Fibroblast of lung (primary cell): ENCODE measurements around the gene ZNF789. TPM values are rescaled to one million over a fixed set of nuclear protein-coding genes. Genes with fewer than 3 reads are reported as not detected.

Source experiments
- DNase-seq, 2 donors: peaks; one replicate each; pipeline versions ENCODE4 v3.0.0 to v3.0.0-alpha.2; 2010; ENCODE audit warnings: low read depth in 2 of 2
- H2AFZ ChIP-seq: 2 replicates; pipeline ENCODE4 v1.5.1; 2012; ENCODE audit warnings: low read length, control low read depth, inconsistent platforms
- H3K27ac ChIP-seq: 2 replicates; pipeline ENCODE4 v1.5.1; 2011; ENCODE audit warnings: low read length, control low read depth; ENCODE audit not compliant: insufficient read depth
- H3K27me3 ChIP-seq: 2 replicates; pipeline ENCODE4 v1.5.1; 2011; ENCODE audit warnings: mild to moderate bottlenecking, low read length; ENCODE audit not compliant: control insufficient read depth, insufficient read depth
- H3K36me3 ChIP-seq: 2 replicates; pipeline ENCODE4 v1.5.1; 2011; ENCODE audit warnings: low read length; ENCODE audit not compliant: control insufficient read depth, insufficient read depth
- H3K4me1 ChIP-seq: 2 replicates; pipeline ENCODE4 v1.5.1; 2011; ENCODE audit warnings: low read length; ENCODE audit not compliant: control insufficient read depth, insufficient read depth; ENCODE audit errors: extremely low read depth
- H3K4me2 ChIP-seq: 2 replicates; pipeline ENCODE4 v1.5.1; 2011; ENCODE audit warnings: low read length, control low read depth; ENCODE audit not compliant: insufficient read depth; ENCODE audit errors: extremely low read depth
- H3K4me3 ChIP-seq, 4 experiments: fragments of 200-600 bp in 1 of 4; sonication (generic) in 1 of 4; replicated peaks in 1 of 4; 2 replicates each; pipeline ENCODE4 v1.5.1; 2011 to 2016; ENCODE audit warnings: low read length in 4 of 4, low read depth in 3 of 4, mild to moderate bottlenecking in 3 of 4, control low read depth in 2 of 4, inconsistent platforms in 1 of 4, mixed read lengths in 1 of 4; ENCODE audit not compliant: insufficient read depth in 1 of 4; ENCODE audit errors: control extremely low read depth in 1 of 4
- H3K79me2 ChIP-seq: 2 replicates; pipeline ENCODE4 v1.5.1; 2012; ENCODE audit warnings: mild to moderate bottlenecking, low read length, inconsistent platforms; ENCODE audit not compliant: control insufficient read depth, insufficient read depth
- H3K9ac ChIP-seq: 2 replicates; pipeline ENCODE4 v1.5.1; 2011; ENCODE audit warnings: mild to moderate bottlenecking, low read length, control low read depth; ENCODE audit not compliant: insufficient read depth
- H3K9me3 ChIP-seq: 2 replicates; pipeline ENCODE4 v1.5.1; 2012; ENCODE audit warnings: low read depth, low read length; ENCODE audit not compliant: control insufficient read depth, insufficient read depth
- H4K20me1 ChIP-seq: 2 replicates; pipeline ENCODE4 v1.5.1; 2011; ENCODE audit warnings: low read length; ENCODE audit not compliant: control insufficient read depth, insufficient read depth; ENCODE audit errors: extremely low read depth
- CTCF ChIP-seq, 2 donors: IDR thresholded peaks in 1 of 2; conservative IDR thresholded peaks in 1 of 2; 1 replicate in 1 of 2; 2 replicates in 1 of 2; pipeline ENCODE4 v1.5.1; 2011 to 2012; ENCODE audit warnings: low read length in 2 of 2, control low read depth in 1 of 2, inconsistent platforms in 1 of 2, low read depth in 1 of 2, mild to moderate bottlenecking in 1 of 2
- EZH2 ChIP-seq: IDR thresholded peaks from 2 replicates; pipeline ENCODE4 v1.5.1; 2012; ENCODE audit warnings: low read length, control low read depth, mild to moderate bottlenecking; ENCODE audit errors: missing control alignments
- polyA plus RNA-seq, 2 donors: library from polyadenylated mRNA; depleted of rRNA in 1 of 2; stranded (reverse) in 1 of 2; unstranded in 1 of 2; fragments of >200 nt; gene quantifications; 2 replicates each; pipeline ENCODE4 v1.2.1, GENCODE V29; 2011 to 2012; ENCODE audit warnings: missing spikeins in 1 of 2
- total RNA-seq: library from RNA; depleted of rRNA; stranded (reverse); fragments of >200 nt; gene quantifications from 2 replicates; pipeline ENCODE4 v1.2.1, GENCODE V29; 2014

Gene ZNF789
- total and polyA plus RNA-seq, 2 donors (not counting 1 experiment from before 2014, with no cell fraction given): 4.8 to 8.7 TPM

DNA sequence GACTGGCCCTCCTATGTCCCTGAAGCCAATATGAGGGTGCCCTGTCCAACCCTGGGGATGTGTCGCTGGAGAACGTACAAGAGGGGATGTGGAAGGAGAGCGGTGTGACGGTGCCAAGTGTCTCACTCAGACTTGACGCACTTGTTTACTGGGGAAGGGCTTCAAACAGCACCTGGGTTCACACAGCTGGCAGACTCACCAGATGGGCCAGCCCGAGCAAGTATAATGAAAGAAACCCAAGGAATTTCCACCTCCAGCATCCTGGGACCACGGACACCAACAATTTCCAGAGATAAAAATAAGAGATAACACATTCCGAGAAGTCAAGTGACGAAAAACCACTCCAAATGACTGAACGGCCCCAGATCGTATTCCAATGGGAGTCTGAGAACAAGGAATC, 12.0 kb upstream of the ZNF789 start:
- peaks cover 71% of the 10 kb centered on the region for H3K79me2 ChIP-seq
- no peak overlapping the region for H3K27ac ChIP-seq
- peaks cover 11% of the 10 kb centered on the region for H3K36me3 ChIP-seq
- H3K4me1 ChIP-seq: no peaks in the 10 kb centered on the region
- no peaks in the 10 kb centered on the region for H4K20me1 ChIP-seq
- H3K27me3 ChIP-seq: no peaks in the 10 kb centered on the region
- no peaks in the 10 kb centered on the region for H3K9me3 ChIP-seq
- H3K4me2 ChIP-seq: no peak overlapping the region
- H2AFZ ChIP-seq: no peak overlapping the region
- TF ChIP-seq CTCF (conservative IDR thresholded peaks at IDR 0.05 in 1 of 2, IDR thresholded peaks at IDR 0.05 in 1 of 2; ENCODE audit: low read depth in 1 of 2, low read length in 2 of 2) (no peak), EZH2 (no peak)
- no peak overlapping the region for H3K9ac ChIP-seq
- no peak for DNase-seq
- H3K4me3 ChIP-seq: no peak overlapping the region

- Histone ChIP-seq H3K4me2 (no peak overlapping the region), H3K79me2 (peaks cover 76% of the 10 kb centered on the region), H3K9me3 (no peaks in the 10 kb centered on the region), H2AFZ (no peak overlapping the region), H4K20me1 (no peaks in the 10 kb centered on the region), H3K9ac (no peak overlapping the region), H3K36me3 (peaks cover 7% of the 10 kb centered on the region), H3K4me1 (no peaks in the 10 kb centered on the region), H3K4me3 (no peak overlapping the region), H3K27ac (no peak overlapping the region), H3K27me3 (no peaks in the 10 kb centered on the region)
- no peak for TF ChIP-seq EZH2
- TF ChIP-seq CTCF (conservative IDR thresholded peaks at IDR 0.05 in 1 of 2, IDR thresholded peaks at IDR 0.05 in 1 of 2; ENCODE audit: low read depth in 1 of 2, low read length in 2 of 2): no peak
- DNase-seq: no peak
Measured at GRCh38 chr7:99461221-99461620, 11.5 kb upstream of the ZNF789 start.

DNA sequence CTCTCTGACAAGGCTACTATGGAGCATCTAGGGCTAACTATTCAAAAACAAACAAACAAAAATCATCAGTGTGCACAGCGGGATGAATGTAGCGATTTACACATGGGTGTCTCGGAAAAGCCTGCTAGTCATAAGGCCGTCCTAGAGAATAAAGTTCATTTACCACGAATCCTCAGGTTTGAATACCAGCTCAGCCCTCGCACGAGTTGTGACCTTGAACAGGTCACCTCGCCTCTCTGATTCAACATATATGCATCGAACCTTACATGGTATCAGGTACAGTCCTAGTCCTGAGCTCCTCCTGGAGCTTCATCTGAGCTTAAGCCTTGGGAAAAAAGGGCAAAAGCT, 7.3 kb upstream of the ZNF789 start:
- peak overlapping the region; percentile 93 for H3K27ac ChIP-seq
- peak overlapping the region; percentile 95 for H3K9ac ChIP-seq
- H3K9me3 ChIP-seq: no peaks in the 10 kb centered on the region
- H3K79me2 ChIP-seq: peaks cover 53% of the 10 kb centered on the region
- no peaks in the 10 kb centered on the region for H3K27me3 ChIP-seq
- TF ChIP-seq EZH2 (no peak), CTCF (conservative IDR thresholded peaks at IDR 0.05 in 1 of 2, IDR thresholded peaks at IDR 0.05 in 1 of 2; ENCODE audit: low read depth in 1 of 2, low read length in 2 of 2) (no peak)
- no peaks in the 10 kb centered on the region for H3K4me1 ChIP-seq
- H3K36me3 ChIP-seq: no peaks in the 10 kb centered on the region
- peak overlapping the region; percentile 94 for H3K4me2 ChIP-seq
- peak overlapping the region; percentile 75 to 98 (median 88) for H3K4me3 ChIP-seq
- no peak for DNase-seq
- peak overlapping the region; percentile 96 for H2AFZ ChIP-seq
- no peaks in the 10 kb centered on the region for H4K20me1 ChIP-seq
